ENCODE measurements around the gene FOXP1.

GRCh38 chr3:71245971-71246880, 337.3 kb downstream of the FOXP1 start:
- TF ChIP-seq, protein P1, sequence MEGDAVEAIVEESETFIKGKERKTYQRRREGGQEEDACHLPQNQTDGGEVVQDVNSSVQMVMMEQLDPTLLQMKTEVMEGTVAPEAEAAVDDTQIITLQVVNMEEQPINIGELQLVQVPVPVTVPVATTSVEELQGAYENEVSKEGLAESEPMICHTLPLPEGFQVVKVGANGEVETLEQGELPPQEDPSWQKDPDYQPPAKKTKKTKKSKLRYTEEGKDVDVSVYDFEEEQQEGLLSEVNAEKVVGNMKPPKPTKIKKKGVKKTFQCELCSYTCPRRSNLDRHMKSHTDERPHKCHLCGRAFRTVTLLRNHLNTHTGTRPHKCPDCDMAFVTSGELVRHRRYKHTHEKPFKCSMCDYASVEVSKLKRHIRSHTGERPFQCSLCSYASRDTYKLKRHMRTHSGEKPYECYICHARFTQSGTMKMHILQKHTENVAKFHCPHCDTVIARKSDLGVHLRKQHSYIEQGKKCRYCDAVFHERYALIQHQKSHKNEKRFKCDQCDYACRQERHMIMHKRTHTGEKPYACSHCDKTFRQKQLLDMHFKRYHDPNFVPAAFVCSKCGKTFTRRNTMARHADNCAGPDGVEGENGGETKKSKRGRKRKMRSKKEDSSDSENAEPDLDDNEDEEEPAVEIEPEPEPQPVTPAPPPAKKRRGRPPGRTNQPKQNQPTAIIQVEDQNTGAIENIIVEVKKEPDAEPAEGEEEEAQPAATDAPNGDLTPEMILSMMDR (IDR thresholded peaks at IDR 0.05), result no peak
- TF ChIP-seq SIN3A (IDR thresholded peaks at IDR 0.05; ENCODE audit: borderline replicate concordance, insufficient read depth, low read depth, low read length) (no peak), POLR2AphosphoS5 (IDR thresholded peaks at IDR 0.05; ENCODE audit: low read depth, low read length) (no peak), TCF7L2 (IDR thresholded peaks at IDR 0.05; ENCODE audit: low read depth, low read length) (no peak)

Data from Panc1 (cell line).